Activated CD8-positive, alpha-beta memory T cell treated with anti-CD3 and anti-CD28 coated beads, Interleukin-2, amount 10 ng/mL, durations not matched to agents 7 days and 5 days (primary cell): ENCODE measurements around the gene ADGRA3. TPM values are rescaled to one million over a fixed set of nuclear protein-coding genes. Genes with fewer than 3 reads are reported as not detected.

ENCODE experiments used
- ATAC-seq: fragments of 150-1000 bp; cut with Tn5 transposase; one replicate; pipeline ENCODE4 v1.10.0; 2021; ENCODE audit warnings: moderate library complexity
- CTCF ChIA-PET: fragments of 350-600 bp; sonication (Branson Sonifier 250); formaldehyde crosslinking; loops from one replicate; lab custom pipeline; 2021; ENCODE audit warnings: antibody characterized with exemption; lab: Charles Lee
- DNase-seq: peaks from one replicate; pipeline ENCODE4 v3.0.0-alpha.2; 2020
- H3K27ac Mint-ChIP-seq: one replicate; pipeline ENCODE4 v1.8.0; 2021; ENCODE audit warnings: mild to moderate bottlenecking, mixed read lengths
- H3K27me3 Mint-ChIP-seq: one replicate; pipeline ENCODE4 v1.8.0; 2021; ENCODE audit warnings: mixed read lengths
- H3K36me3 Mint-ChIP-seq: one replicate; pipeline ENCODE4 v1.8.0; 2021; ENCODE audit warnings: mild to moderate bottlenecking, mixed read lengths
- H3K4me1 Mint-ChIP-seq: one replicate; pipeline ENCODE4 v1.8.0; 2021; ENCODE audit warnings: mixed read lengths
- H3K4me3 Mint-ChIP-seq: one replicate; pipeline ENCODE4 v1.8.0; 2021; ENCODE audit warnings: mild to moderate bottlenecking, moderate library complexity, mixed read lengths
- H3K9me3 Mint-ChIP-seq: one replicate; pipeline ENCODE4 v1.8.0; 2022; ENCODE audit warnings: low read depth, mixed read lengths
- total RNA-seq, 2 experiments: library from RNA; stranded (reverse); gene quantifications; one replicate each; pipeline ENCODE4 v1.2.3, GENCODE V29; 2021

The ADGRA3 gene
- total RNA-seq, 2 experiments from 2014 or later, result 0.53 to 1.3 TPM

DNA sequence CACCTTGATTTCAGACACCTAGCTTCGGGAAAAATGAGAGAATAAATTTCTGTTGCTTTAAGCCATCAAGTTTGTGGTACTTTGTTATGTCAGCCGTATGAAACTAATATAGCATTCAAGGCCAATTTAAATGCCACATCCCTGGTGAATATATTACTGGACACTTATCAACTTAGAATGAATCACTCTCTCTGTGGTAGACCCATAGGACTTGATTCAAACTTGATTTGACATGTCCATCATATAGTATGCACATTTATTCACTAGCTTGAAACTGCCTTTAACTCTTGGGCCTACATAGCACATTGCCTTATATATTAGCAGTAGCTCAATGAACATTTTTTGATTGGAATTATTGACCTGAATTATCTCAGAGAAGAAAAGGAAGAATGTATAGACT is 172.3 kb downstream of the ADGRA3 start:
- no peak overlapping the region for H3K27ac Mint-ChIP-seq
- no peaks in the 10 kb centered on the region for H3K27me3 Mint-ChIP-seq
- H3K36me3 Mint-ChIP-seq, result no peaks in the 10 kb centered on the region
- ATAC-seq (no peak), DNase-seq (no peak)
- H3K9me3 Mint-ChIP-seq, result no peaks in the 10 kb centered on the region
- H3K4me3 Mint-ChIP-seq, result no peak overlapping the region
- CTCF ChIA-PET, result no interaction called here
- H3K4me1 Mint-ChIP-seq, result no peaks in the 10 kb centered on the region

DNA sequence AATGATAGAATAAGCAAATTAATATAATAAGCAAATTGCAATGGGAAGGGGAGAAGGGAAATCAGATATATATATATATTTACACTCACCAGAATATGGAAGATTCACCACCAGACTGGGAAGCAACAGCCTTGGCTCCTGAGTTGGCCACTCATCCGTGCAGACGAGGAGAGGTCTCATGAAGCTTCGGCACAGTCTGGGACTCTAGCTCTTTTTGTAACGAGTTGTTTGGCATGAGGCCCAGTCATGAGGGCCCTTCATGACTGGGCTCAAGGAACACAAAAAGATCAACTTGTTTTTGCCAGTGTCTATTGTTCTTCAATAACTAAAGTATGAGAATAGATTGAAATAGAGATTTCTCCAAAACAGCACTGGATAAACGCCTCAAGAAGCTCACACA is 176.4 kb downstream of the ADGRA3 start:
- DNase-seq (no peak), ATAC-seq (no peak)
- Mint-ChIP-seq H3K27me3 (no peaks in the 10 kb centered on the region), H3K4me3 (no peak overlapping the region), H3K9me3 (peaks cover 8% of the 10 kb centered on the region), H3K36me3 (no peaks in the 10 kb centered on the region), H3K4me1 (no peaks in the 10 kb centered on the region), H3K27ac (no peak overlapping the region)
- CTCF ChIA-PET, result no interaction called here

DNA sequence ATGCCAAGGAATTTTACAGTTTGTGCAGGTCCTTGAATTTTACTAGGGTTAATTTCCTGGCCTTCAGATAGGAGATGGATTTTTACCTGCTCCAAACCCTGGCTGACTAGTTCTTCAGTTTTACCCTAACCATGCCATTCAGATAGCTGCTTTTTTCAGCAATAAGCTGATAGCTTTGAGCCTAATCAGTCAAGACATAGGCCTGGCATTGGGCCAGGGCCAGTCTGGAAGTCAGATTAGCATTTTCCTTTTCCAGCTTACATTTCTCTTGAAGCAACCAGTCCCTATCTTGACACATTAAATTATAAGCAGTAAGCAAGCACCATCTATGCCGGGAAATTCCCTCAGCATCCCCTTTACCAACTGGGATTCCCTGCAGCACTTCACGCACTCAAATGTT is 177.1 kb downstream of the ADGRA3 start:
- Mint-ChIP-seq H3K36me3 (no peaks in the 10 kb centered on the region), H3K4me1 (no peaks in the 10 kb centered on the region), H3K9me3 (peaks cover 8% of the 10 kb centered on the region), H3K27ac (no peak overlapping the region), H3K4me3 (no peak overlapping the region), H3K27me3 (no peaks in the 10 kb centered on the region)
- ATAC-seq, result no peak
- no peak for DNase-seq
- CTCF ChIA-PET, result no interaction called here

Other genes starting within 250 kb of the ADGRA3 start
- not detected for gene GBA3, start 176.9 kb upstream of the ADGRA3 start, total RNA-seq